Chondrocyte (in vitro differentiated cells): Measurements from ENCODE around the gene PTPN23. TPM values are rescaled to one million over a fixed set of nuclear protein-coding genes. Genes with fewer than 3 reads are reported as not detected.
A peak's percentile ranks its signal among the peaks of the same experiment; 100 is the strongest.

Experiments
- DNase-seq: peaks from one replicate; pipeline ENCODE4 v3.0.0; 2021; ENCODE audit warnings: mixed read lengths, low spot score
- H3K27ac Mint-ChIP-seq: one replicate; pipeline ENCODE4 v1.8.0; 2021; ENCODE audit warnings: mild to moderate bottlenecking, moderate library complexity, mixed read lengths; ENCODE audit not compliant: unreplicated experiment
- H3K27me3 Mint-ChIP-seq: 2 replicates; pipeline ENCODE4 v1.8.0; 2021; ENCODE audit warnings: low read depth, mixed read lengths
- H3K36me3 Mint-ChIP-seq: 2 replicates; pipeline ENCODE4 v1.8.0; 2021; ENCODE audit warnings: low read depth, mixed read lengths
- H3K4me1 Mint-ChIP-seq: 2 replicates; pipeline ENCODE4 v1.8.0; 2021; ENCODE audit warnings: low read depth, mild to moderate bottlenecking, mixed read lengths
- H3K4me3 Mint-ChIP-seq: one replicate; pipeline ENCODE4 v1.8.0; 2021; ENCODE audit warnings: mild to moderate bottlenecking, moderate library complexity, mixed read lengths; ENCODE audit not compliant: unreplicated experiment
- H3K9me3 Mint-ChIP-seq: 2 replicates; pipeline ENCODE4 v1.8.0; 2021; ENCODE audit warnings: low read depth, mixed read lengths
- CTCF ChIP-seq: fragments of 200-600 bp; sonication (generic); IDR thresholded peaks from 2 replicates; pipeline ENCODE4 v1.5.0; 2021; ENCODE audit warnings: antibody characterized with exemption, mild to moderate bottlenecking, moderate library complexity
- total RNA-seq: library from RNA; stranded (reverse); gene quantifications from 3 replicates; pipeline ENCODE4 v1.2.1, GENCODE V29; 2021

The PTPN23 gene
- total RNA-seq, 1 donor from 2014 or later: 47.8 TPM

- TF ChIP-seq CTCF: no peak
- Mint-ChIP-seq H3K4me1 (peaks cover 35% of the 10 kb centered on the region), H3K27me3 (no peaks in the 10 kb centered on the region), H3K4me3 (no peak overlapping the region), H3K36me3 (no peaks in the 10 kb centered on the region), H3K9me3 (no peaks in the 10 kb centered on the region), H3K27ac (no peak overlapping the region)
- no peak for DNase-seq
These were observed 18.2 kb downstream of the PTPN23 start for GRCh38 chr3:47399016-47399415.

- DNase-seq: no peak
- Mint-ChIP-seq H3K9me3 (no peaks in the 10 kb centered on the region), H3K36me3 (no peaks in the 10 kb centered on the region), H3K27me3 (no peaks in the 10 kb centered on the region), H3K27ac (no peak overlapping the region), H3K4me3 (no peak overlapping the region), H3K4me1 (peaks cover 34% of the 10 kb centered on the region)
- no peak for TF ChIP-seq CTCF
These were observed 18.9 kb downstream of the PTPN23 start for GRCh38 chr3:47399531-47400270.

GRCh38 chr3:47404431-47404876, 23.6 kb downstream of the PTPN23 start:
- Mint-ChIP-seq H3K27ac (peak overlapping the region; percentile 66), H3K9me3 (no peaks in the 10 kb centered on the region), H3K4me1 (peaks cover 23% of the 10 kb centered on the region), H3K36me3 (peaks cover 9% of the 10 kb centered on the region), H3K27me3 (no peaks in the 10 kb centered on the region), H3K4me3 (no peak overlapping the region)
- TF ChIP-seq CTCF: no peak
- DNase-seq: no peak

GRCh38 chr3:47404955-47405790, 24.4 kb downstream of the PTPN23 start:
- no peak for DNase-seq
- Mint-ChIP-seq H3K4me3 (no peak overlapping the region), H3K9me3 (no peaks in the 10 kb centered on the region), H3K27me3 (no peaks in the 10 kb centered on the region), H3K36me3 (peaks cover 9% of the 10 kb centered on the region), H3K27ac (peak overlapping the region; percentile 71), H3K4me1 (peaks cover 20% of the 10 kb centered on the region)
- no peak for TF ChIP-seq CTCF
